GM19395 (cell line): ENCODE results near the gene TDP2.

Source experiments
- ATAC-seq: cut with Tn5 transposase; IDR thresholded peaks from one replicate; pipeline ENCODE4 v1.9.1; 2021; ENCODE audit warnings: mild to moderate bottlenecking, moderate library complexity; ENCODE audit not compliant: unreplicated experiment

TDP2 gene

DNA sequence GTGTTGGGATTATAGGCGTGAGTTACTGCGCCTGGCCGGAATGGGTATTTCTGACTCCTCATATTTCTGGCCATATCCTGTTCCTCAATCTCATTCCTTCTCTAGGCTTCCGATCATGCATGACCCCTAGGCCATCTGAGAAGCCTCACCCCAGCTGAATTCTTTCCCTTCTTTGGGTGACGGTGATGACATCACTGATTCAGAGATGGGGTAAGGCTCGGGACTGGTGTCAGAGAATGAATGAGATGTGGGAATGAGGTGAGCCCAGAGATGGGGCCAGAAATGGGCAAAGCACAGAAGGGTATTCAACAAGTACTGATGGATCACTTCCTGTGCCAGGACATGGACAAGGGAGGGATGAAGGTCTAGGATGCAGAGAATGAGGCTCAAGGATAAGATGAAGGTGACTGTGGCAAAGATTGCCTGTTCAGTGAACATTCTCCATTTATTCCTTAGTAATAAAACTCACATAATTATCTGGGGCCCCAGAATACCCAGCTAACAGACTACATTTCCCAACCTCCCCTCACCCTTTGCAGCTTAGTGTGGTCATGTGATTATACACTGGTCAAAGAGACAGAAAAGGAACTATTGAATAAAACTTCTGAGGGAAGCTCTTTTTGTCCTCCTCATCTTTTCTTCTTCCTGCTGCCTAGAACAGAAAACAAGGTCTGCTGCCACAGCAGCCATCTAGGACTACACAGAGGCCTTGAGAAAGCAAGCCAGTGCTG, 60.3 kb downstream of the TDP2 start:
- ATAC-seq, result no peak

DNA sequence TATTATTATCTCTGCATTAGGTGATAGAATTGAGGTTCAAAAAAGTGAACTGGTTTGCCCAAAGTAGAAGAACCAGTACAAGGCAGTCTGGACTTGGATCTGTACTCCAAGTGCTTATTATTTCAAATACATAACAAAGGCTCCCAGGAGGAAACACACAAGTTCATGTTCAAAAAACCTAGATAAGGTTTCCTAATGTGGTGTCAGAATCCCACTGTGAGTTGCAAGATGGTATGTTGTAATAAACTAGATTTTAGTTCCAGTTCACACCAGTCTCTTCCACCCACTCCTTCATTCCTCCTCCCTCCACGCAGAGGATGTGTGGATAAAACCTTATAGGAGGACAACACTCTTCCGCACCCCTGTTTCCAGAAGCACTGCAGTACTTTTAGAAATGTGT, 63.5 kb downstream of the TDP2 start:
- ATAC-seq, result no peak

DNA sequence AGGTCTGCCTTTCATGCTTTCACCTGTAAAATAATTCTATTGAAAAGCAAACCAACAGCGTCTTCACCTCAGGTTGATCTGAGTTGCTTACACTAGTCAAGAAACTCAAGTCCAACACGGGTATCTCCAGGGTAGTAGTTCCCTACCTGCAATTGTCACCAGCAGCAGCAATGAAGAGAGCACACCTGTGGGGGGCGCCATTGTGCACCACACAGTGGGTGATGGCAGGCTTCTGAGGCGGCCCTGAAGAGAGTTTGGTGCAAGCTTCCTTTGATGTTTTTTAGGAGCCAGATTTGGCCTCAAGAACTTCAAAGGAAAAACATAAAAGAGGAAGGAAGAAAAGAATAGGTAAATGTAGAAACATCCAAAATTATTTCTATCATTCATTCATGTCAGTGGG, 65.8 kb downstream of the TDP2 start:
- no peak for ATAC-seq
